Measurements from ENCODE around the gene HBS1L. TPM values are rescaled to one million over a fixed set of nuclear protein-coding genes. Genes with fewer than 3 reads are reported as not detected.
A peak's percentile ranks its signal among the peaks of the same experiment; 100 is the strongest.

The HBS1L gene
- total and polyA plus RNA-seq, 9 of the 15 experiments (the other 6 are each of a cell fraction or from before 2014, with no cell fraction given), result 101 to 199 (median 145) TPM

- TSS peak; percentile 94 for BruUV-seq (replicated peaks)
- H3K27me3 ChIP-seq (ENCODE audit: control insufficient read depth in 2 of 2, insufficient read depth in 2 of 2, low read length in 2 of 2), result no peaks in the 10 kb centered on the region
- H3K4me2 ChIP-seq (ENCODE audit: insufficient read depth, low read length), result 0 out of 2 replicates have a peak overlapping the region, but pooled peaks have one; percentile 11
- in situ Hi-C loops (cut with MboI) (no loop called here), intact Hi-C loops (cut with micrococcal nuclease) (loop anchor here (2.0 to 10.0 kb wide), 4 partner anchors 60 to 240 kb away; partner anchors contain the start of gene MYB)
- H3K27ac ChIP-seq (ENCODE audit: extremely low read depth, low read depth, low read length), result peak overlapping the region; percentile 79
- no peak for FAIRE-seq
- WGBS (ENCODE audit: insufficient coverage, low coverage, missing lambda C conversion rate), result 0% methylated on average over 1 of the region's 1 CpG
- CTCF ChIA-PET (ENCODE audit: low intra/inter-chr PET ratio), result no interaction called here
- ATAC-seq, result peak; percentile 23
- no peak overlapping the region for H2AFZ ChIP-seq (ENCODE audit: low read depth, low read length)
- H3K79me2 ChIP-seq (ENCODE audit: control insufficient read depth, insufficient read depth, low read length), result no peaks in the 10 kb centered on the region
- H3K9ac ChIP-seq (ENCODE audit: insufficient read depth in 1 of 2, low read depth in 2 of 2, low read length in 2 of 2), result peak overlapping the region in 1 of 2 experiments; percentile 52; a peak in 2 of 4 replicates
- peaks cover 28% of the 10 kb centered on the region for H3K9me3 ChIP-seq (replicated peaks; ENCODE audit: control insufficient read depth, insufficient read depth, low read depth, low read length)
- no peak overlapping the region for H3K4me3 ChIP-seq
- peaks cover 23 to 55% of the 10 kb centered on the region in 2 experiments for H3K4me1 ChIP-seq (replicated peaks in 1 of 2; ENCODE audit: control insufficient read depth in 2 of 2, insufficient read depth in 2 of 2, low read length in 2 of 2)
- DNase-seq (ENCODE audit: extremely low read depth in 1 of 4, low spot score in 3 of 4), result no peak
- no peaks in the 10 kb centered on the region for H4K20me1 ChIP-seq (replicated peaks; ENCODE audit: control insufficient read depth, insufficient read depth, low read length)
- POLR2A ChIA-PET, result interaction anchor here (0.6 to 2.3 kb wide), 6 partner anchors 10 to 63 kb away, joined by 3 to 7 read pairs (median 3); partner anchors contain the start of gene HBS1L
- H3K36me3 ChIP-seq (ENCODE audit: control insufficient read depth, insufficient read depth, low read length), result peaks cover 7% of the 10 kb centered on the region; the same call in 2 of the 3 replicates
- no peaks in the 10 kb centered on the region for H3K9me1 ChIP-seq (ENCODE audit: control insufficient read depth, insufficient read depth, low read length)
- peak; percentile 68; the same call in 1 of the 2 replicates for TF ChIP-seq SMARCA5 (IDR thresholded peaks at IDR 0.05)
- TF ChIP-seq GABPA (tag; conservative IDR thresholded peaks at IDR 0.05; ENCODE audit: low read depth), result 0 out of 2 replicates have a peak, but pooled peaks have one; percentile 3
- TF ChIP-seq ZNF121 (CRISPR knock-in tag; conservative IDR thresholded peaks at IDR 0.05), result peak; percentile 95
- no peak for TF ChIP-seq CREB3 (tag; conservative IDR thresholded peaks at IDR 0.05; ENCODE audit: low read depth)
- no peak for TF ChIP-seq ZNF197 (CRISPR knock-in tag; IDR thresholded peaks at IDR 0.05; ENCODE audit: low read depth)
- TF ChIP-seq, protein P1, sequence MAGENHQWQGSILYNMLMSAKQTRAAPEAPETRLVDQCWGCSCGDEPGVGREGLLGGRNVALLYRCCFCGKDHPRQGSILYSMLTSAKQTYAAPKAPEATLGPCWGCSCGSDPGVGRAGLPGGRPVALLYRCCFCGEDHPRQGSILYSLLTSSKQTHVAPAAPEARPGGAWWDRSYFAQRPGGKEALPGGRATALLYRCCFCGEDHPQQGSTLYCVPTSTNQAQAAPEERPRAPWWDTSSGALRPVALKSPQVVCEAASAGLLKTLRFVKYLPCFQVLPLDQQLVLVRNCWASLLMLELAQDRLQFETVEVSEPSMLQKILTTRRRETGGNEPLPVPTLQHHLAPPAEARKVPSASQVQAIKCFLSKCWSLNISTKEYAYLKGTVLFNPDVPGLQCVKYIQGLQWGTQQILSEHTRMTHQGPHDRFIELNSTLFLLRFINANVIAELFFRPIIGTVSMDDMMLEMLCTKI (IDR thresholded peaks at IDR 0.05; ENCODE audit: partially characterized antibody), result no peak
- TF ChIP-seq BCOR (IDR thresholded peaks at IDR 0.05), result peak; percentile 47
- peak; percentile 78 for TF ChIP-seq RBM25 (IDR thresholded peaks at IDR 0.05; ENCODE audit: low read depth, low read length, severe bottlenecking)
- no peak for TF ChIP-seq PRDM10 (IDR thresholded peaks at IDR 0.05; ENCODE audit: partially characterized antibody)
- TF ChIP-seq, protein P2, sequence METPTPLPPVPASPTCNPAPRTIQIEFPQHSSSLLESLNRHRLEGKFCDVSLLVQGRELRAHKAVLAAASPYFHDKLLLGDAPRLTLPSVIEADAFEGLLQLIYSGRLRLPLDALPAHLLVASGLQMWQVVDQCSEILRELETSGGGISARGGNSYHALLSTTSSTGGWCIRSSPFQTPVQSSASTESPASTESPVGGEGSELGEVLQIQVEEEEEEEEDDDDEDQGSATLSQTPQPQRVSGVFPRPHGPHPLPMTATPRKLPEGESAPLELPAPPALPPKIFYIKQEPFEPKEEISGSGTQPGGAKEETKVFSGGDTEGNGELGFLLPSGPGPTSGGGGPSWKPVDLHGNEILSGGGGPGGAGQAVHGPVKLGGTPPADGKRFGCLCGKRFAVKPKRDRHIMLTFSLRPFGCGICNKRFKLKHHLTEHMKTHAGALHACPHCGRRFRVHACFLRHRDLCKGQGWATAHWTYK (CRISPR knock-in tag; IDR thresholded peaks at IDR 0.05), result no peak
- TF ChIP-seq ZNF57 (CRISPR knock-in tag; IDR thresholded peaks at IDR 0.05), result no peak
- 0 out of 2 replicates have a peak, but pooled peaks have one; percentile 10 for TF ChIP-seq NCOA6 (IDR thresholded peaks at IDR 0.05)
- TF ChIP-seq RCOR1 (IDR thresholded peaks at IDR 0.05; ENCODE audit: borderline replicate concordance in 1 of 2, low read depth in 2 of 2, low read length in 2 of 2), result 0 out of 4 replicates have a peak, but pooled peaks of 1 of the 2 experiments have one; percentile 2
- TF ChIP-seq FOSL1 (tag; conservative IDR thresholded peaks at IDR 0.05), result peak; percentile 21; the same call in 1 of the 2 replicates
- no peak for TF ChIP-seq SLC30A9 (CRISPR knock-in tag; IDR thresholded peaks at IDR 0.05)
- TF ChIP-seq L3MBTL2 (IDR thresholded peaks at IDR 0.05), result 0 out of 2 replicates have a peak, but pooled peaks have one; percentile 6
Measured at GRCh38 chr6:135084916-135085269, 30.3 kb upstream of the HBS1L start.
